Eye (tissue), 1 donor: ENCODE data around the gene CCDC80.
"Not testable (repeated sequence)": the region's sequence is repeated elsewhere in the genome, so short reads cannot be mapped to it uniquely, and the experiment has no call there.

Source experiments
- DNase-seq: peaks from one replicate; pipeline ENCODE4 v3.0.0-alpha.2; 2015

CCDC80 gene

GRCh38 chr3:112640930-112641801 is at the start of gene CCDC80:
Gene CCDC80, minus strand, starts transcription at chr3:112641143. Its CDS starts 1,238 bp downstream, at chr3:112639905.
- peak; percentile 86 for DNase-seq

GRCh38 chr3:112689989-112690388 is 49.0 kb upstream of the CCDC80 start:
- peak; percentile 39 for DNase-seq

GRCh38 chr3:112689385-112689784 is 48.4 kb upstream of the CCDC80 start:
- DNase-seq: no peak

GRCh38 chr3:112688819-112689218 is 47.9 kb upstream of the CCDC80 start:
- DNase-seq: no peak

GRCh38 chr3:112688085-112688769 is 47.3 kb upstream of the CCDC80 start:
- DNase-seq: no peak

GRCh38 chr3:112687616-112688015 is 46.7 kb upstream of the CCDC80 start:
- no peak for DNase-seq

GRCh38 chr3:112687211-112687610 is 46.3 kb upstream of the CCDC80 start:
- no peak for DNase-seq

- DNase-seq: no peak
Measured at GRCh38 chr3:112685956-112686799, 45.2 kb upstream of the CCDC80 start.

- DNase-seq: no peak
Measured at GRCh38 chr3:112685420-112685819, 44.5 kb upstream of the CCDC80 start.

GRCh38 chr3:112682361-112682760 is 41.4 kb upstream of the CCDC80 start:
- DNase-seq: no peak

GRCh38 chr3:112681822-112682325 is 40.9 kb upstream of the CCDC80 start:
- DNase-seq: peak; percentile 52

GRCh38 chr3:112676659-112677234 is 35.8 kb upstream of the CCDC80 start:
- peak; percentile 82 for DNase-seq

- DNase-seq: no peak
Measured at GRCh38 chr3:112675943-112676535, 35.1 kb upstream of the CCDC80 start.

- DNase-seq: no peak
Measured at GRCh38 chr3:112675349-112675748, 34.4 kb upstream of the CCDC80 start.

- DNase-seq: no peak
Measured at GRCh38 chr3:112672716-112673541, 32.0 kb upstream of the CCDC80 start.

- peak; percentile 38 for DNase-seq
Measured at GRCh38 chr3:112671930-112672715, 31.2 kb upstream of the CCDC80 start.

GRCh38 chr3:112670824-112671223 is 29.9 kb upstream of the CCDC80 start:
- no peak for DNase-seq

- DNase-seq: no peak
Measured at GRCh38 chr3:112667599-112667998, 26.7 kb upstream of the CCDC80 start.

- DNase-seq: not testable (repeated sequence)
Measured at GRCh38 chr3:112665009-112665408, 24.1 kb upstream of the CCDC80 start.

GRCh38 chr3:112656043-112656442 is 15.1 kb upstream of the CCDC80 start:
- DNase-seq: no peak
